ENCODE results near the gene TP63.

Gene TP63

GRCh38 chr3:189685860-189686259 is 54.7 kb downstream of the TP63 start:
- no peak for DNase-seq

DNA sequence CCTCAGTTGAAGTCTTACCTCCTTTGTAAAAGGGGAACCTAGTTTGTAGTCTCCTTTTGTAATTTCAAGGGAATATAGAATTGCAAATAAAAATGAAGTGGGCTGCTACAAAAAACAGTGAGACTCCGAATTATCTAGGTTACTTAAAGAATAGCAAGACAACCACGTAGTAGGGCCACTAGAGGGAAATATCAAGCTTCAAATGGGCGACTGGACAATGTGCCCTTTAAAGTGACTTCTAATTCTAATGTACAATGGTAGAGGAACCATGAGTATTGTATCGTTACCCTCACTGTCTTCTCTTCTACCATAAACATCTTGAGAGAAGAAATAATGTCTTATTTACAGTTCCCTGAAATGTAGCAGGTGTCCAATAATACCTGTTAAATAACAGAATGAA is 56.3 kb downstream of the TP63 start:
- no peak for DNase-seq

DNA sequence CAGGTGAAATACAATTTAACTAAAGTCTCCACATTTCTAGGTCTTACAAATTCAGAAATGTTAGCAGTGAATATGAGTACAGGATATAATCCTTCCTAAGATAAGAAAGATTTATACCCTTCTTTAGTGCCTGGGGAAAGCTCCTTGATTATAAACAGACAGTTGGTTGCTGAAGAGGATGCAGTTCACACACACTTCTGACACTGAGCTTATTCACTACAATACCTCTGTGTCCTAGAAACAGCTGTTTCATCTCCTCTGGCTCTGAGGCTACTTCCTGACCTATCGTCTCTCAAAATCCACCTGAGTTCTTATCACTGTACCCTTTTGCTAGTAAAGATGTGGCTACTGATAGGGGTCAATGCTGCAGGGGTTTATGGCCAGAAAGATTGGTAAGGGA is 57.1 kb downstream of the TP63 start:
- no peak for DNase-seq

DNA sequence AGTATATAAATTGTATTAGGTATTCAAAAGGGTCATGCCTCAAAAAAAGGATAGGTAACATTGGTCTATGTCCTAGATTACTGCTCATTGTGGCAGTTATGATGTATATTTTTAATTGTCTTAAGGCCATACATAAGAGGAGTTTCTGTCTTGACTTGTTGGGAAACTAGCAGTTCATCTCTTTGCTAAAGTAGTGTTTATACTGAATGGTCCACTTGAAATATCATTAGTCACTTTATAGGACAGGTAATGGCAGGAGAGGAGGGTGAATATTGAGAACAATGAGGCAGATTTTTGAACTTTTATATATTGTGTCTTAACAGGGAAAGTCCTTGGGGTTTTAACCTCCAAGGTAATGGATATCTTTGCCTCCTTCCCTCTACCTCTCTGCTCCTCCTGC is 58.4 kb downstream of the TP63 start:
- no peak for DNase-seq

- DNase-seq: no peak
Measured at GRCh38 chr3:189690237-189690636, 59.0 kb downstream of the TP63 start.

- DNase-seq: no peak
Measured at GRCh38 chr3:189690672-189691071, 59.5 kb downstream of the TP63 start.

GRCh38 chr3:189695400-189695799 is 64.2 kb downstream of the TP63 start:
- DNase-seq: no peak

GRCh38 chr3:189698811-189699210 is 67.6 kb downstream of the TP63 start:
- no peak for DNase-seq

DNA sequence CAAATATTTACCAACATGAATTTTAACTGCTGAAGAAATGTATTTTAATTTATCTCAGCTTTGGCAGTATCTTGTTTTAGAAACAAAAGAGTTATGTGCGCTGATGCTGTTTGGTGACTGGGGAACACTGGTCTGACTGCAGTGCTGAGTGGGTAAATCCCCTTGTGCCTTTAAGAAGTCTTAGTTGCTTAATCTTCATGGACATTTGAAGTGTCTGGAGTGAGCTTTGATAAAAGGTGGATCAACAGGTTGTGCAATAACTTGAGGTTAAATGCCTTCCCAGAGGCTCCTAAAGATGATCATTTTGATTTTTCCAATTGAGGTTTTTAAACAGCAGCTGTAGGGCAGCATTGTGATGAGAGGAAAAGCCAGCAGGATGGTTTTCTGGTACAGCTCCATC is 68.7 kb downstream of the TP63 start:
- no peak for DNase-seq

GRCh38 chr3:189702066-189702646 is 71.0 kb downstream of the TP63 start:
- DNase-seq: no peak

DNA sequence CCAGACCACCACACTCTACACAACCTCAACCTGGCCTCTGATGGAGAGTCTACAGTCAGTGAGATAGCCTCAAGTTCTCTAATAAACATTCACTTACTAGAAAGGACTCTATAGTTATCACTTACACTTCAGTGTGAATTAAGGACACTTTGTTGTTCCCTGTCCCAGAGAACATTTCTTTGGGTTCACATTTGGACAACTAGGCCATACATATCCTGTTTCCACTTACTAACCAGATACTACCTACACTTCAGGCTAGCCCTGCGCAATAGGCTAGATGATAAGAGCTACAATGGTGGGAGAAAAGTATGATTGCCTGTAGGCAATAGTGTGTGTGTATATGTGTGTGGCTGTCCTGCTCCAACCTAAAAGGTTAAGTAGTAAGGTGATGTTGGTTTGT is 72.7 kb downstream of the TP63 start:
- DNase-seq: no peak

- no peak for DNase-seq
Measured at GRCh38 chr3:189708375-189708774, 77.2 kb downstream of the TP63 start.

- no peak for DNase-seq
Measured at GRCh38 chr3:189710620-189711402, 79.6 kb downstream of the TP63 start.

DNA sequence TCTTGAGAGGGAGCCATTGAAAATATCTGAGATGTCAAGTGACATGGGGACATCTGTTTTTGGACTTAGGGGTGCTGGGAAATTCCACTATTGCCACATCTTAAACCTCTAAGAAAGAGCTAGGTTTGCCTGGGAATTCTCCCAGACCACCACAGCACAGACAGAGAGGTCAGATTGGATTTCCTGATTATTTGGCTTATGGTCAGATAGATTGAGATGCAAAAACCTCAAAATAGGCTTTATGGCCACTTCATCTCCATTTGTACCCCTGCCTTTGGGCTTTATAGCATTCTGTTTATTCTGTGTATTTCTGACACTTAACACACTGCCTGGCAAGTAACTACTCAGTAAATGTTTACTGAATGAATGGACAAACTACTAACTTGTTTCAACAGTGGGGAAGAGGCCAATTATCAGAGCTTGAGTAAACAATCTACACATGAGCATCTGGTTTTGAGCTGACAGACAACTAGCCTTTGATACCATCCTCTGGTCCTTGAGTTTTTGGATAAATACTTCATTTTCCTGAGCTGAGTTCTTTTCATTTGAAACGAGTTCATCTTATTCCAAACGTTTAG is 81.8 kb downstream of the TP63 start:
- no peak for DNase-seq

DNA sequence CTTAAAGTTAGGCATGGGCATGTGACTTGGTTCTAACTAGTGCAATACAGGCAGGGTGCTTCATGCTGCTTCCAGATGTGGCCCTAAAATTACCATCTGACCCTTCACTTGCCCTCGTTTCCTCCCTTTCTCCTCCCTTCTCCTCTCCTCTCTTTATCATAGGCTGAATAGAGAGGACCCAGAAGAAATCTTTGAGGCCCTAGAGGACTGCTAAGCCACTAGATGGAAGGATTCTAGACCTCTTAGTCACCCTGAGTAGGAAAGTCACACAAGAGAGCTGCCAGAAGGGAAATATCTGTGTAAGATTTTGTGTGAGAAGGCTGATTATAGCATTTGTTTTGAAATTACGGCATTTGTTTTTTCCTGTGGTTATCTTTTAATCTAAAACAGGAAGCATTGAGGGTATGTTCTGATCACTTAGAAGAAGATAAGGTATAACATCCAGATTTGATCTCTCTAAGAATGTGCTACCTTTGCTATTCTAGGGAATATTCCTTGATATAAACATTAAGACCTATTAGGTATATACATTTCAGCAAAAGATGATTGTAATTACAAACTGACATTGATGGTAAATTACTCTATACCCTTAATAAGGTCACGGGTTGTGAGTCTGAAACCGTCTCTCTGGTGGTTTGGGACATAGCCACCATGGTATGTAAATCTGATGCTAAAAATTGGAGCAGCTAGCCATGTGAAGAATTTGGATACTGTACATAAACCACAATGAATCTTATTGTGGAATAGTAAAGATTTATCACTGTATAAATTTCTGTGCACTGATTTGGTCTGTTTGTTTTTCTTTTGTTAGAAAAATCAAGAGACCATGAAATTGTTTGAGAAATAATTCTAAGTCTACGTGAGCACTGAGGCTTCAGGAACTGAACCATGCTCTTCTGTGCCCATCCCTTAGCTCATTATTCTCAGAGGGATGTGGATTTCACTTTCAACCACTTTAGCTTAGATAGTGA is 84.1 kb downstream of the TP63 start:
- no peak for DNase-seq

DNA sequence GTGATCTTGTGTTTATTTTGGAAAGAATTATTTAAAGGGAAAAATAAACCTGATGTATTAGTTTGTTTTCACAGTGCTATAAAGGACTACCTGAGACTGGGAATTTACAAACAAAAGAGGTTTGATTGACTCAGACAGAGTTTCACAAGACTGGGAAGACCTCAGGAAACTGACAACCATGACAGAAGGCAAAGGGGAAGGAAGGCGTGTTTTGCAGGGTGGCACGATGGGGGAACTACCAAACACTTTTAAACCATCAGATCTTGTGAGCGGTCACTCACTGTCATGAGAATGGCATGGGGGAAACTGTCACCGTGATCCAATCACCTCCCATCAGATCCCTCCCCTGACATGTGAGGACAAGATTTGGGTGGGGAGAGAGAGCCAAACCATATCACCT is 87.0 kb downstream of the TP63 start:
- DNase-seq: no peak

GRCh38 chr3:189720736-189721417 is 89.7 kb downstream of the TP63 start:
- DNase-seq: no peak

DNA sequence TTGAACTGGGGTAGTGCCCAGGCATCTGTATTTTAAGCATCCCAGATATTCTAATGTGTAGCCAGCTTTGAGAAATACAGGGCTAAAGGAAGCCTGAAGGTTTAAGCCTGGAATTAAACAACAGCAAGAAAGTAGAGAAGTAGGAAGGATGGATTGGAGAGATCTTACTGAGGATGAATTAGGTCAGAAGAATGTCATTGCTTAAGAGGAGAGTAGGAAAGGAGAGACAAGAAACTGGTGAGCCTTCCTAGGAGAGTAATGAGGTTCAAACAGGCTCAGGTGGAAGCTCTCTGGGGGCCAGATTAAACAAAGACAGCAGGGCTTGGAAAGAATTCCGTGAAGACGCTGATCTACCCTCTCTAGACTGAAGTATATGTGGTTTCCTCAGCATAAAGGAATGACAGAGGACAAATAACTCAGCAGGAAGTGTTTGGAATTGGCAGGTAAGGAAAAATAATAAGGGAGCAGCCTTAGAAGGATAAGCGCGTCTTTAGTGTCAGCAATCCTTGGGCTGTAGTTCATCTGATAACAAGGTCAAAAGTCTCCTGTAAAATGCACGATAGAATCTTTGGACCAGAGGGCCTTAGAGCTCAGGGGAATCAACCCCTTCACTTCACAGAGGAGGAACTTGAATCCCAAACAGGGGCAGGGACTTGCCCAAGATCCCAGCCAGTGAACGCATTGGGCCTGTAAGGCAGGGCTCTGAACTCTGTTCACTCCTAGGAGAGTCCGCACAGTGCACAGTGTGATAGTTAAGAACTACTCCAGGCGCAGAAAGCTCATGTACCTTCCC is 90.9 kb downstream of the TP63 start:
- no peak for DNase-seq

- DNase-seq: no peak
Measured at GRCh38 chr3:189724356-189724755, 93.2 kb downstream of the TP63 start.

DNA sequence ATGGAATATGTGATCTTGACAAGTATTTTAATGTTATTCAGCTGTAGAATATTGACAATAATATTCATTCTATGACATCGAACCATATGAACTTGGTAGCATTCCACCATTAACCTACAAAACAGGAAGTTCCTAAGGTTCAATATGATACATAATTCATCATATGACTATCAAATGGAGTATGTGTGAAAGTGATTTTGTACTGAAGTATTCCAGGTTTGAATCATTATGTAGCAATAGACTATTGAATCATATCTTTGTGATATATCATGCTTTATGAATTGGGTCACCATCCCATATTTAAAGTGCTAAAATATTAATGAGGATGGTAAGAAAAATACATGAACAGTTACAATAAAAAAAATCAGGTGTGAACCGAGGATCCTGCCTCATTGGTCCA is 95.1 kb downstream of the TP63 start:
- no peak for DNase-seq

- DNase-seq: no peak
Measured at GRCh38 chr3:189727158-189727557, 96.0 kb downstream of the TP63 start.

DNA sequence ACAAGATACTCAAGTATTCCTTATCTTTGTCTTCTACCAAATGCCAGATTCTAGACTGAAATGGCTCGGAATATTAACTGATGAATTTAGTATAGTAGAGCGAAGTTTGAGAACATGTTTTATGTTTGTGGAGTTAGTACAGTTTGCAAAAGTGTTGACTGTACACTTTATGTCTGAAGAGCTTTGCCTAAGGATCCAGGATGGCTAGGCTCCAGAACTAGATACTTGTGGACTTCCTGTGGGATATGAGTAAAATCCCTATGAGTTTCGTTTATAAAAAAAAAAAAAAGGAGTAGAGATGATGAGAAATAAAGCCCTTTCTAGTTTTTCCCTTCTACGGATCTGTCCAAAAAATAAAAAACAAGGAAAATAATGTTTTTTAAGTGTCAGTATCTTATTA is 96.7 kb downstream of the TP63 start:
- no peak for DNase-seq

All from stimulated activated CD4-positive, alpha-beta T cell treated with anti-CD3 and anti-CD28 coated beads, Interleukin-2, amount 100 ng/mL, for 24 hours (primary cell).